Amniotic stem cell (primary cell): Measurements from ENCODE around the gene SLCO2A1.

Source experiments
- DNase-seq: peaks from one replicate; lab custom pipeline; 2025; lab: John Stamatoyannopoulos, UW

Gene SLCO2A1

DNA sequence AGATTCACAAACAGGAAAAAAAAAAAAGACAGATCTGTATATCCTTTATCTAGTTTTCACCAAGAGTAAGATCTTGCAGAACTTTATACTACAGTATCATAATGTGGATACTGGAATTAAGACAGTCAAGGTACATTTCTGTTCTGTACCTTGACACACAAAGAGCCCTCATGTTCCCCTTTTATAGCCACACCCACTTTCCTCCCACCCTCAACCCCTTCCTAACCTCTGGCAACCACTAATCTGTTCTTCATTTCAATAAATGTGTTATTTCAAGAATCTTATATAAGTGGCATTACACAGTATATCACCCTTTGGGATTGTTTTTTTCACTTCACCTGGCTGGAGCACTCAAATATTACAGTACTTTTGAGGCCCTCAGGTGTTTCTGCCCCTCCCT, 130.4 kb downstream of the SLCO2A1 start:
- no peak for DNase-seq

DNA sequence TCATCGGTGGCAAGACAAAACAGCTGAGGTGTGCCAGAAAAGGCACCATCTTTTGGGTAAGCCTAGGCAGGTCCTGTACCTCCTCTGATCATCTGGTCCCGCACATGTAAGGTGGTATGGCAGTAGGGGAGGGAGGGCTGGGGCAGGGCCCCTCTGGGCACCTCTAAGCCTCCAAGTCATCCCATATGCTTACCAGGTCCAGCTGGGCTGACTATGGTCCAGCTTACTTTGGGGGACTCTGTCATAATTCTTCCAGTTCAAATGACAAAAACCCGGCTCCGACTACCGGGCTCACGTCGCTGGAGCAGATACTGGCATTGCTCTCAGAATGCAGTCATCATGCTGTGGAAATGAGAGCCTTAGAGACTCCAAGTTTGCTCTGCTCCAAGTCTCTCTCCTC, 132.2 kb downstream of the SLCO2A1 start:
- no peak for DNase-seq

DNA sequence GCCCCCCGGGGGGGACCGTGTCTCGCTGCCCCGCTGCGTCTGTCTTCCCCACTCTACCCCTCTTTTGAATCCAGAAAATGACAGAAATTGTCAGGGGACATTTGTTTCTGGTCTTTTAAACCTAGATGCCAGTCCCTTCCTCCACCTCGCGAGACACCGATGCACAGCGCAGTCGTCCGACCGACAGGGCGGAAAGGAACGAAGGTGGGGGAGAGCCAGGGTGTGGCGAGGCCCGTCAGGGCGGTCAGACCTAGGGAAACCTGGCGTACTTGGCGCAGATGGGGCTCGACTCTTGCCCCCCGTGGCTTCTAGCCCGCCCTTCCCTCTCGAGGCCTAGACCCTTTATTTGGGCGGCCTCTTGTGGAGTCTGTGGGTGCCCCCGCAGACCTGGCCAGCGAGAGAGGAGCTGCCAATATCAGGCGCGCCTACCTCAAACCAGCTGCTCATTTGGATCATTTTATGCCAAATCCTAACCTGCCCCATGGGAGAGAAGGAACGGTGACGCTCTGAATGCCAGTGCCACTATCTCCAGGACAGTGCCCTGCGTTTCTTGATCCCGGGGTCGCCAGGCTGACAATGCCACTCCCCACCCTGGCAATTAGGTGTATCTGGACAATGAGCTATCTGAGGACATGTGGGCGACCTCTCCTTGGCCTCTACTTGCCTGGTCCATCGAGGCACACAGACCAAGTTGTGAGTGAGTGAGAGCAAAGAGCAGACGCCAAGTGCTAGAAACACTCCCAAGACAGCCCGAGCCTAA, 133.5 kb downstream of the SLCO2A1 start:
- DNase-seq, result no peak

DNA sequence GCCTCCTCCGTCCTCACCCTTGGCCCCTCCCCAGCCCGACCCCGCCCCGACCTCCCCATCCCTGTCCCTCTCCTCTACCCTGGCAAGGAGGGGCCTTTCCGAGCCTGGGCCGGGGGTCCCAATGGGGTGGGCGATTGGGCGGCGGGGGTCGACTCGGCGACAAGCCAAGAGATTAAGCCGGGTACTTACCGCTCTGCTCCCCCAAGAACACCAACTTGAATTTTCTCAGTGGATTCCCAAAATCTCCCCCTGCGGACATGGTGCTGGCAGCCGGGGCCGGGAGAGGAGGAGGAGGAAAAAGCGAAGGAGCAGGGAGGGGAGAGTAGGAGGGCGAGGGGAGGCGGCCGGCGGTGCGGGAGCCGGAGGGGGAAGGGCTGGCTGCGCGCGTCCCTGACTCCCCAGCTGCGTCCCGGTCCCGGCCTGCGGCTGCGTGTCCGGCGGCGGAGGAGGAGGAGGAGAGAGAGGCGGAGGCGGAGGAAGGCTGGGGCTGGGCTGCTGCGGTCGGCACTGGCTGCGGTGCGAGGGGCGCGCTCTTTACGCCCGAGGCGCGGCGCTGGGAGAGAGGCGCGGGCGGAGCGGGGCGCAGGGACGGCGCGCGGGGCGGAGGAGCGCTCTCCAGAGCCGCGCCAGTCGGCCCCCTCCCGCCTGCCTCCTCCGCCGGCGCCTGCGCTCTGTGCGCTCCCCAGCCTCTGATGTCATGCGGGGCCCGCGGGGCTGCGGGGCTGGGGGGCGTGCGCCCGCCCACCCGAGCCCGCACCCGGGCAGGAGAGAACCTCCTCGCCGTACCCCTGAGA, 134.3 kb downstream of the SLCO2A1 start, which contains the start of gene RAB6B:
Gene RAB6B, minus strand, starts transcription at position 675 of the 794 bp plus-strand sequence. Its CDS starts 416 bp downstream, at position 259.
- peak; percentile 40 for DNase-seq

DNA sequence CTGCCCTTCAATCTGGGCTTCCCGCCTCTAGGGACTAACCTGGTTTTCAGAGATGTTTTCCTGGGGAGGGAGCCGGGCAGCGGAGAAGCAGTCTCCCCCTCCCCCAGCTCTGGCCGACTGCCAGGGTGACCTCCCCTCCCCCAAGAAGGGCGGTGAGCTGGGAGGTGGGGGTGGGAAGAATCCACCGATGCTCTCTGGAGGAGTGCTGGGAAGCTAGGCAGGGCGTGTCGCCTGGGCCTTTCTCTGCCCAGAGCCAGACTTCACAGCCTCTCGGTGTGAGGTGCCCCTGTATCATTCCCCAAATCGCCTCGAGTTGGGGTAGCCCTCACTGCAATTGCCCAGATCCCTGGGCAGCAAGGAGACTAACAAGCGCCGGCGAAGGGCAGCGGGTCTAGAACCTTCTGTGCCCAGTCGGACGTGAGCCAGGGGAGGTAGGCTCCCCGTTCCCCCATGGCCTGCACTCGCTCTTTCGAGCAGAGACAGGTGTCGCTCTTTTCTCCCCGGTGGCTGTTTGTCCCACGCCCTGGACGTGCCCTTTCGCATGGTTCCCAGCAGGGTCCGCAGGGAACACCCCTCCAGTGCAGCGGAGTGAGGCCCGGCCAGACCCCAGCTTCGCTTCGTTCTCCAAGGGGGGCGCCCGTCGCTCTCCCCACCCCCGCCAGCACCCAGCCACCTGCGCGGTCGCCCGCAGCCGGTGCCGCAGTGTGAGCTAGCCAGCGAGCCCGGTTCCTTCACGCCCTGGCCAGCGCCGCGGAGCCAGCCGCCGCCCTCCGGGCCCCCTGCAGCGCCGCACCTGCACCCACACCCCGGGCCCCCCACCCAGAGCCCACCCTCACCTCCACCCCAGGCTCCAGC, 135.1 kb downstream of the SLCO2A1 start:
- DNase-seq, result no peak

DNA sequence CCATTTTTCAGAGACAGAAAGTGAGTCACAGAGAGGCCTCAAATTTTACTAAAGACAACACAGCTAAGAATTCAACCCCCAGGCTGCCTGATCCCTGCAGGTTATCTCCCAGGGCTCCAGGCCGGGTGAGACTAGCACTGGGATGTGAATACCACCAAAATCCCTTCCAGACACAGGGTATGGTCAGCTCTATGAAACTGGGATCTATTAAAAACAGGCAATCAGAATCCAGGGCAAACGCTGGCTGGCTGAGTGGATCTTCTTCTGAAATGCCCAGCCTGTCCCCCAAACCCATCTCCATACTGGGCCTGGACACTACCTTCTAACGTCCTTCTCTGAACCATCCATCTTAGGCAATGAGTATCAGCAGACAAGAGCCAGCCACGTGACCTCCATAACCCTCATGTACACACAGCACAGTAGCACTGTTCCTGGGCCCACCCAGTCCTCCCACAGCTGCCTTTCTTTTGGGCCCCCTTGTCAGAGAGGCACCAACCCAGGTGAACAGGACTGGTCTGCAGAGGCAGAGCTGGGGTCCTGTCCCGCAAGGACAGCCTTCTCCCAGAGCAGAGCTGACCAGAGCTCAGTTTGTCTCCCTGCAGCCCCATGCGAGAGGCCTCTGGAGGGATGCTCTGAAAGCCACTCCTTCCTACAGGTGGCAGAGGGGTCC, 135.9 kb downstream of the SLCO2A1 start:
- DNase-seq, result no peak

DNA sequence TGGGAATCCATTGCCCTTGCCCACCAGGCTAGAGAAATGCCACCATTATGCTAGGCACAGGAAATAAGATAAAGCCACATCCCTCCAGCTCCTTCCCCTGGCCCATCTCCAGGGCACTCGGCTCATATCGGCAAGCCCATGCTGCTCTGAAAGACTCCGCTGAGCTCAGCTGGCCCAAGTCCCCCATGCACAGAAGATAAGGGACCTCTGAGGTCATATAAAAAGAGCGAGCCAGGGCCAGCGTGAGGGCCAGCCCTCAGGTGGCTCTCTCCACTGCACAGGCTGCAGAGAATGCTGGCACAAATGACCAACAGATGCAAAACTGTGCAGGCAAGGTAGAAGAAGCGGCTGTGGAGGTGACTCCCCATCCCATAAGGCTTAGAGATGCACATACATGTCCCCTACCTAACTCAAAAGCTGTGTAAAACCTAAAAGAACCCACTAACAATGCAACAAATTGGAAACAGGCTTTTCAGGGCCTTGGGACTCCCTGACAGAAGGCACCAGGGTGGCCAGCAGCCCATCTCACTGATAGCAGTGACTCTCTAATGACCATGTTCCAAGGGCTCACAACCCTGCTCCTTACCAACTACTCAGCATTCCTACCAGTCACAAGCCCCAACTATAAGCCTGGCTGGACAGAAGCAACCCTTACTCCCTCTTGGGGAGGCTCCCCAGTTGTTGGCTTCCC, 137.0 kb downstream of the SLCO2A1 start:
- DNase-seq, result no peak

DNA sequence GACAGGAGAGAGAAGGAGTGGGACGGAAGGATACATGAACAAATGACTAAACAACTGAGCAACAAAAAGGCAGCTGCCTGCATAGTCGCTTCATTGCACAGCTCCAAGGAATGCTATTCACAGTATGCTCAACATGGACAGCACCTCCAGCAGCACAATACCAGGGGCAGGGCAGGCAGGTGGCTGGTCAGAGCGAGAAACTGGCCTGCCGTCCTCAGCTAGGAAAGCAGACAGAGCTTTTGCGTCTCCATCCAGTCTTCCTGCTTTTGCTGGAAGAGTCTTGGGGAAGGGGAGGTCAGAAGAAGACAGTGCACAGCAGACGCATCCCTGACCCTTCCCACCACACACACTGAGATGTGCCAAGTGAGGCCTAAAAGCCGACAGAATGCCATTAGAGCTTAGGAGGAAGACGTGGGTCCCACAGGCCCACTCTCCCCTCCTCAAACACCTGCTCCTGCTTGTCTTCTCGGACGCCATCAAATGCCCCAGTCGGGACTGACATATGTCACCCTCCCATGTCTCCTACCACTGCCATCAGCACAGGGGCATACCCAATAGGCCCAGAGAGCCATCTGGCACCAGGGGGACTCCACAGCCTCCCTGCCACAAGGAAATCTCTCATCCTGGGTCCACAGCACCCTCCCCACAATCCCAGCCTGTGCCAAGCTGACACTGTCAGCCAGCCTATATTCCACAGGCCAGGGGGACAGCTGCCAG, 137.9 kb downstream of the SLCO2A1 start:
- DNase-seq, result no peak

DNA sequence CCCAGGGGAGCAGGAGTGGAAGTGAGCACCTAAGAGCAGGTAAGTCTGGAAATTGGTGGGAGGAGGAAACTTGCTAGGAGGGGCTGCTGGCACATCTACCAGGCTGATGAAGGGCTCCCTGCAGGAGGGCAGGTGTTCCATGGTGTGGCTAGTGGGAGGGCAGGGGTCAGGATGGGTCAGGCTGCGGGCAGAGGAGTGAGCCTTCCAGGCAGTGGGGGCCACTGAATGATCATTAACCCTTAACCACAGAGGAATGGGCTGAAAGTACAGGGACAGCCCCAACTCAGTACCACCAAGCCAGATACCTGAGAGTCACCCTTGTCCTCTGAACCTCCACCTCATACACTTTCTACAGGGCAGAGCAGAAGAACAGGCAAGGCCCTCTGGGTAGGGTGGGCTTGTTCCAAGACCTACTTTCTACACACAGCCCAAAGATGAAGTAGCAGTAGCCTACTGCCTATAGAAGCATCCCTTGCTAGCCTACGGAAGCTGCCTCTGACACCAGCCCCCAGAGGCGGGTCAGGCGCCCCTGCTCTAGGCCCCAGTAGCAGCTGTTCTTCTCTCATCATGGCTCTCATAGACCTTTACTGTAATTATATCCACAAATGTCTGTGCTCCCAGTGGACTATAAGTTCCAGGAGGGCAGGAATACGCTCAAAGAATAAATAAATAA, 138.6 kb downstream of the SLCO2A1 start:
- no peak for DNase-seq

DNA sequence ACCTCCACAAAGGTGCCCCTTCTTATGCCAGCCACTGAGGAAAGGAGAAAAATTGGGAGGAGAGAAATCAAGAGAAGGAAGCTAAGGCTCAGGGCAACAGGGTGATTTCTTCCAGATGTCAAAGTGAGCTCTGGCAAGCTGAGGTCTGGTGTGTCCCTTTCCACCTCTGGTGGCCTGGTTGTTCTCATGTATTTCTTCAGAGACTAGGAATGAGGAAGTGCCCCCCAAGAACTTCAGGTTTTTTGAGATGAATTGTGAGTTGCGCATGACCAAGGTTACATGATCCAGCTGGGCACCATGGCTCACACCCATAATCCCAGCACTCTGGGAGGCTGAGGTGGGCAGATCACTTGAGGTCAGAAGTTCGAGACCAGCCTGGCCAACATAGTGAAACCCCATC, 139.7 kb downstream of the SLCO2A1 start:
- DNase-seq, result no peak

DNA sequence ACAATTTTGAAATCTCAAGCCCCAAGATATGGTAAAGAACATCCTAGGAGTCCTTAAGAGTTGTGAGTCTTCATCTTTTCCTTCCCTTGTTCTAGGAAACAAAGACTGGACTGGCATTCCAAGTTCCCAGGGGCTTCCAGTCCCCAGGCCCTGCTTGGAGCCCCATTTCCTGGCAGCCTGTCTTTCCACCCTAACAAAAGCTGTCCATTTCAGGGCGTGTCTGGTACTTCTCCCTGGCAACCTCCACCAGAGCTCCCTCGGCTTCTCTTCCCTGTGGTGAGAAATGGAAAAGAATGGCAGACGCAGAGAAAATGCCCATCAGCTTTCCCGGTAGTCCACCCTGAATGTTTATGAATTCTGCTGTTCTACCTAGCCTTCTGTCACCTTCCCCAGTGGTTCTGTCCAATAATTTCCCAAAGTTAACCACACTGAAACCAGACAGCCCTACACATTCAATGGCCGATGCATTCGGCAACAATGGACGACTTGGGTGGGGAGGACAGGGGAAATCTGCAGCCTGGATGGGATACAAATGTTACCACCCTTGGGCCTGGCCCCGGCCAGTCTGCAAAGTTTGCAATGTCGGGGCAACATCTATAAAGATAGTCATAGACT, 140.9 kb downstream of the SLCO2A1 start:
- DNase-seq, result no peak

DNA sequence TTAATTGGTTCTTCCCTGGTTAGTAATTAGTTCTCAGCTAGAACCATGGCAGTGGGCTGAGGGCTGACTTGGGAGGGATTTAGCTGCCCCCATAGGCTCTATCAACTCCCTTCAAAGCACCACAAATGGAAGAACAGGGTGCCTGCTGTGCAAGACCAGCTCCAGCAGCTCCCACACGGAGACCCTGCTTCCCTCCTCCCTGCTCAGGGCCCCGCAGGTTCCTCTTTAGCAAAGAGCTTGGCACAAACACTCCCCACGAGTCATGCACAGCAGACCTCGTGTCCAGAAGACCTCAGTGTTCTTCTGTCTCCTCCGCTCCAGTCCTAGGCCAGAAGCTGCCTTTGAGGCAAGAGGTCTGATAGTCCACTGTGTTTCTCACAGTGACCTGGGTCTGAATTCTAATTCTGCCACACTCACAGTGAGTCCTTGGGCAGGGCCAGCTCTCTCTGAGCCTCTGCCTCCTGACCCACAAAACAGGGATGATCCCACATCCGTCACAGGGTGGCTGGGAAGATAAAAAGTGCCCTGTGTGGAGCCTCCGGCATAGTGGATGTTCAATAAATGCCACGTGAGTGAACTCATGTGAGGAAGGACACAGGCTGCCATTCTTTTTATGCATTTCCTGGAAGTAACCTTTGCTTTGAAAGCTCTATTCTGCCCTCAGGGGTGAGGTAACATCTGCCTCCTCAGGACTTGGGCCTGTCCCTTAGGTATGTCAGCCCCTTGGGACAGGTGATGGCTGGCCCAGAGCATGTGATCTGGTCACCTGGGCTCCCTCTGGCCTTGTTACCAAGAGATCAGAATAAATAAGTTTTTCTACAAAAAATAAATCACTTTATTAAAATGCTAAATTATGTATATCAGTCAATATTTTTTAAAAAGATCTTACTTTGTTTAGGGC, 141.7 kb downstream of the SLCO2A1 start:
- DNase-seq, result no peak

DNA sequence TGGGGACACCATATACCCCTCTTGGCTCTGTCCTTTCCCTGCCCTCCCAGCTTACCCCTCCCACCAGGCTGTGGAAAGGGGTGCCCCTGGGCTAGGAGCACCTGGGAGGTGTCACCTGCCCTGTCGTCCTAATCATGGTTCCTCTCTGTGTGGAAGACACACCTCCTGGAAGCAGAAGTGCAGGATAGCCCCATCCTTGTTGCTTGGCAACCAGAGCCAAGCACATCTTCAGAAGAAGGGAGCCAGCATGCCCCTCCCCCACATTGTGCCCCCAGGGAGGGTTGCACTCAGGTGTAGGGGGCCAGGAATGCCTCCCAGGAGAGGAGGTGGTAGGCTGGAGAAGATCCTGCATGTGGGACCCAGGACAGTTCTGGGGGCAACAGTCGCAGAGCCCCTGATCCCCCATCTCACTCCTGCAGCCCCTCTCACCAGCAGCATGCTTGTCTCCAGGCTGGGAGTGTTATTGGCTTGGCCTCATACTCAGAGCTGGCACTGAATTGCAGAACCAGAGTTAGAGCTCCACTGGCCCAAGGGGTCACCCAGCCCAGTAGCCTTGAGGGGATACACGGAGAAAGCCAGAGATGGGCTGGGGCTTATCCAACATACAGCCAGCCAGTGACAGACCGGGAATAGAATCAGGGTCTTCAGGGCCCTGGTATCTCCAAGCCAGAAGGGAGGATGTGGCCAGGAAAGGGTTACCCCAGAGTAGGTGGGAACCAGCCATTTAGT, 142.5 kb downstream of the SLCO2A1 start:
- no peak for DNase-seq

DNA sequence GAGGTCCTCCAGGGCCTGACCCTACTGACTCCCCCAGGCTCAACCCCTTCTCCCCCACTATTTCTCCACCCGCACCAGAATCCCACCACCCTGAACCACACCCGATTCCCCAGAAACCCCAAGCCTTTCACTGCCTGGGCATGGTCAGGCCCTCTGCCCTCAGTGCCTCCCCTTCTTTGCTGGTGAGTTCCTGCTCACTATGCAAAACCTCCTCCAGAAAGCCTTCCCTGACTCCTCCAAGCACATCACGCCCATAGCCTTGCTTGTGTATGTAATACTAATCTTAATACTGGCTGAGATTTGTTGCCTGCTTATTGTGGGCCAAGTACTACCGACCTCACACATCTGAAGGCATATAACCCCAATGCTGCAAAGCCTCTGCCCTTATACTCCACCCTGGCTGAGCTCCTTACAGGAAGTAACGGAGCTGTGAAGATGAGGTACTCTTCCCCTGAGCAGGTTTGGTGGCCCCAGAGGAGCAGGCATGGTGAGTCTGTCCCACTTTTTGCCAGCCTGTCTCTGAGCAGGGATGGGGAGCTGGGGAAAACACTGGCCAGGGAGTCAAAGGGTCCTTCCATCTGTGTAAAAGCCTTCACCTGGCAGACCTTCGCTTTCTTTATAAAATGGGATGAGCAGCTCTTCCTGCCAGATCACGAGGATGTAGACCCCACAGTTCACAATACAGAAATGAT, 143.5 kb downstream of the SLCO2A1 start:
- no peak for DNase-seq

DNA sequence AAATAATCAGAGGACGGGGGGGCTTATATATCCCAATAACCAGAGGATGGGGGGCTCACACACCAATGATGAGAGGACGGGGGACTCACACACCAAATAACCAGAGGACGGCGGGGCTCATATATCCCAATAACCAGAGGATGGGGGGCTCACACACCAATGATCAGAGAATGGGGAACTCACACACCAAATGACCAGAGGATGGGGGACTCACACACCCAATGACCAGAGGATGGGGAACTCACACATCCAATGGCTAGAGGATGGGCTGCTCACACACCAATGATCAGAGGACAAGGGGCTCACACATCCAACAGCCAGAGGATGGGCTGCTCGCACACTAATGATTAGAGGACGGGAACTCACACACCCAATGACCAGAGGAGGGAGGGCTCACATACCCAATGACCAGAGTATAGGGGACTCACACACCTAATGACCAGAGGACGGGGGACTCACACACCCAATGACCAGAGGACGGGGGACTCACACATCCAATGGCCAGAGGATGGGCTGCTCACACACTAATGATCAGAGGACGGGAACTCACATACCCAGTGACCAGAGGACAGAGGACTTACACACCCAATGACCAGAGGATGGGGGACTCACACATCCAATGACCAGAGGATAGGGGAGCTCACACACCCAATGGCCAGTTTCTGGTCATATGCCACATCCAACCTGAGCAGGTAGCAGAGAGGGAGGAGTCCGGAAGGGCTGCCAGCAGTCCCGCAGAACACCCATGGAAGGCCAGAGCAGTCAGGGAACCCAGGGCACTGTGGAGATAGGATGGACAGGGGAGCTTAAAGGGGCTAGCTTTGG, 144.6 kb downstream of the SLCO2A1 start:
- no peak for DNase-seq
